ENCODE data around the gene CARMIL1.

- no peak for TF ChIP-seq POLR2A (IDR thresholded peaks at IDR 0.05)
- no peak for TF ChIP-seq CTCF (IDR thresholded peaks at IDR 0.05 in 8 of 11, conservative IDR thresholded peaks at IDR 0.05 in 3 of 11)
- TF ChIP-seq POLR2AphosphoS5 (IDR thresholded peaks at IDR 0.05): no peak
Observed at GRCh38 chr6:25424303-25424702, 145.1 kb downstream of the CARMIL1 start.

All from spleen (tissue), 7 donors.